ENCODE measurements around the gene PRDM16.

DNA sequence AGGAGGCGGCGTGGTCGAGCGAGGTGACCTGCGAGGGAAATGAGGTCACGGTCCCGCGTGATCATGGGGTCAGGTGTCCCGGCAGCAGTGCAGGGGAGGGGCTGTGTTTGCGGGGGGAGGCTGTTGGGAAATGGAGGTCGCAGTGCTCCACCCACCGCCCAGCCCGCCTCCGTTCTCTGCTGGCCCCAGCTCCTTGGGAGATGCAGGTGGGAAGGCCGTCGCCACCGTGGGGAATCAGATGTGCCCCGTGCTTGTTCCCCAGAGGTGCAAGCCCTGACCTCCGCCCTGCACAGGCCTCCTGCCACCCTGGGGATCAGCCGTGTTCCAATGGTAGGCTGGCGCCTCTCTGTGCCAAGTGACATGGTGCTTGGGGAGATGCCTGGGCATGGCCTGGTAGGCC, 95.7 kb downstream of the PRDM16 start:
- TF ChIP-seq, protein P1, sequence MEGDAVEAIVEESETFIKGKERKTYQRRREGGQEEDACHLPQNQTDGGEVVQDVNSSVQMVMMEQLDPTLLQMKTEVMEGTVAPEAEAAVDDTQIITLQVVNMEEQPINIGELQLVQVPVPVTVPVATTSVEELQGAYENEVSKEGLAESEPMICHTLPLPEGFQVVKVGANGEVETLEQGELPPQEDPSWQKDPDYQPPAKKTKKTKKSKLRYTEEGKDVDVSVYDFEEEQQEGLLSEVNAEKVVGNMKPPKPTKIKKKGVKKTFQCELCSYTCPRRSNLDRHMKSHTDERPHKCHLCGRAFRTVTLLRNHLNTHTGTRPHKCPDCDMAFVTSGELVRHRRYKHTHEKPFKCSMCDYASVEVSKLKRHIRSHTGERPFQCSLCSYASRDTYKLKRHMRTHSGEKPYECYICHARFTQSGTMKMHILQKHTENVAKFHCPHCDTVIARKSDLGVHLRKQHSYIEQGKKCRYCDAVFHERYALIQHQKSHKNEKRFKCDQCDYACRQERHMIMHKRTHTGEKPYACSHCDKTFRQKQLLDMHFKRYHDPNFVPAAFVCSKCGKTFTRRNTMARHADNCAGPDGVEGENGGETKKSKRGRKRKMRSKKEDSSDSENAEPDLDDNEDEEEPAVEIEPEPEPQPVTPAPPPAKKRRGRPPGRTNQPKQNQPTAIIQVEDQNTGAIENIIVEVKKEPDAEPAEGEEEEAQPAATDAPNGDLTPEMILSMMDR (IDR thresholded peaks at IDR 0.05; ENCODE audit: low read length) = no peak
- no peak for TF ChIP-seq EZH2phosphoT487 (IDR thresholded peaks at IDR 0.05; ENCODE audit: low read length)
